H1 (cell line): Measurements from ENCODE around the gene PDE1C. TPM values are rescaled to one million over a fixed set of nuclear protein-coding genes. Genes with fewer than 3 reads are reported as not detected.

Source experiments
- CTCF ChIA-PET: fragments of 300-600 bp; sonication (Branson Sonifier 250); formaldehyde crosslinking; loops from one replicate; lab custom pipeline; 2021; ENCODE audit not compliant: partially characterized antibody; lab: Charles Lee
- POLR2A ChIA-PET: fragments of 300-600 bp; sonication (Branson Sonifier 250); formaldehyde crosslinking; loops from one replicate; lab custom pipeline; 2021; ENCODE audit warnings: inconsistent platforms; ENCODE audit not compliant: partially characterized antibody; lab: Charles Lee
- DNase-seq, 2 experiments: peaks; one replicate each; pipeline versions ENCODE4 v3.0.0 to v3.0.0-alpha.2; 2010 to 2022; ENCODE audit warnings: low spot score in 2 of 2, low read depth in 1 of 2, mixed read lengths in 1 of 2
- FAIRE-seq: peaks from 2 replicates; lab custom pipeline; 2011; peaks lifted over from hg19 to GRCh38; lab: Jason Lieb, UNC
- H2AFZ ChIP-seq: 2 replicates; pipeline ENCODE4 v1.8.1; 2012; ENCODE audit warnings: low read length, inconsistent platforms
- H2AK5ac ChIP-seq: 2 replicates; pipeline ENCODE4 v1.6.1; 2013; ENCODE audit warnings: low read depth, low read length
- H2BK120ac ChIP-seq: replicated peaks from 2 replicates; pipeline ENCODE3; 2013; ENCODE audit warnings: low read depth, low read length, inconsistent platforms
- H2BK12ac ChIP-seq: 2 replicates; pipeline ENCODE4 v1.6.1; 2013; ENCODE audit warnings: low read depth, low read length
- H2BK15ac ChIP-seq: 2 replicates; pipeline ENCODE4 v1.6.1; 2013; ENCODE audit warnings: low read length
- H2BK20ac ChIP-seq: 2 replicates; pipeline ENCODE4 v1.6.1; 2013; ENCODE audit warnings: low read length
- H2BK5ac ChIP-seq: 2 replicates; pipeline ENCODE4 v1.6.1; 2013; ENCODE audit warnings: low read depth, low read length
- H3K14ac ChIP-seq: 2 replicates; pipeline ENCODE4 v1.6.1; 2013; ENCODE audit warnings: inconsistent platforms; ENCODE audit not compliant: insufficient read length
- H3K18ac ChIP-seq: 2 replicates; pipeline ENCODE4 v1.6.1; 2013; ENCODE audit warnings: low read length; ENCODE audit errors: extremely low read depth
- H3K23ac ChIP-seq: 2 replicates; pipeline ENCODE4 v1.6.1; 2013; ENCODE audit warnings: inconsistent platforms; ENCODE audit not compliant: insufficient read length
- H3K23me2 ChIP-seq: 2 replicates; pipeline ENCODE4 v1.6.1; 2013; ENCODE audit warnings: low read depth, low read length
- H3K27ac ChIP-seq: 2 replicates; pipeline ENCODE4 v1.6.1; 2011; ENCODE audit warnings: low read depth, low read length, inconsistent platforms
- H3K27me3 ChIP-seq, 4 experiments: replicated peaks in 1 of 4; 1 replicate in 1 of 4; 2 replicates in 3 of 4; pipeline versions ENCODE4 v1.6.1 to v1.8.1; 2011 to 2013; ENCODE audit warnings: low read length in 3 of 4, mild to moderate bottlenecking in 3 of 4, inconsistent platforms in 2 of 4, mixed read lengths in 2 of 4, moderate library complexity in 1 of 4; ENCODE audit not compliant: control insufficient read depth in 3 of 4, insufficient read depth in 3 of 4; ENCODE audit errors: extremely low read depth in 1 of 4
- H3K36me3 ChIP-seq, 4 experiments: 2 replicates each; pipeline versions ENCODE4 v1.6.1 to v1.8.1; 2011 to 2013; ENCODE audit warnings: mild to moderate bottlenecking in 4 of 4, low read length in 3 of 4, moderate library complexity in 2 of 4, control low read depth in 1 of 4, inconsistent platforms in 1 of 4; ENCODE audit not compliant: insufficient read depth in 4 of 4, control insufficient read depth in 2 of 4
- H3K4ac ChIP-seq: replicated peaks from 2 replicates; pipeline ENCODE3; 2013; ENCODE audit warnings: low read length, low read depth, mixed read lengths, inconsistent platforms; ENCODE audit not compliant: insufficient read length
- H3K4me1 ChIP-seq, 4 experiments: replicated peaks in 1 of 4; 1 replicate in 1 of 4; 2 replicates in 3 of 4; pipeline versions ENCODE4 v1.6.1 to v1.8.1; 2011 to 2013; ENCODE audit warnings: low read length in 3 of 4, inconsistent platforms in 2 of 4, mixed read lengths in 1 of 4; ENCODE audit not compliant: insufficient read depth in 4 of 4, control insufficient read depth in 3 of 4
- H3K4me2 ChIP-seq, 2 experiments: 2 replicates each; pipeline versions ENCODE4 v1.6.1 to v1.8.1; 2011 to 2013; ENCODE audit warnings: low read depth in 2 of 2, low read length in 2 of 2, control low read depth in 1 of 2, inconsistent platforms in 1 of 2, mild to moderate bottlenecking in 1 of 2; ENCODE audit not compliant: insufficient read depth in 1 of 2
- H3K4me3 ChIP-seq, 4 experiments: fragments of 200-600, 300-600 bp in 1 of 4; sonication (generic), shearing (Covaris generic), sonication (Bioruptor Twin) in 1 of 4; 2 replicates each; pipeline versions ENCODE4 v1.5.1 to v1.8.1; 2011 to 2016; ENCODE audit warnings: low read length in 4 of 4, low read depth in 3 of 4, control low read depth in 2 of 4, inconsistent platforms in 2 of 4, mild to moderate bottlenecking in 2 of 4, mixed read lengths in 1 of 4, moderate library complexity in 1 of 4; ENCODE audit not compliant: insufficient read depth in 2 of 4; ENCODE audit errors: extremely low read depth in 1 of 4
- H3K56ac ChIP-seq: replicated peaks from 2 replicates; pipeline ENCODE3; 2013; ENCODE audit warnings: low read depth, mild to moderate bottlenecking, mixed read lengths, low read length, inconsistent platforms; ENCODE audit not compliant: insufficient read length
- H3K79me1 ChIP-seq: 2 replicates; pipeline ENCODE4 v1.6.1; 2013; ENCODE audit warnings: low read depth, low read length, control low read depth
- H3K79me2 ChIP-seq, 2 experiments: 2 replicates each; pipeline versions ENCODE4 v1.6.1 to v1.8.1; 2012 to 2013; ENCODE audit warnings: low read length in 2 of 2, mild to moderate bottlenecking in 2 of 2, inconsistent platforms in 1 of 2; ENCODE audit not compliant: insufficient read depth in 2 of 2, control insufficient read depth in 1 of 2
- H3K9ac ChIP-seq, 4 experiments: replicated peaks in 1 of 4; 1 replicate in 1 of 4; 2 replicates in 3 of 4; pipeline versions ENCODE4 v1.6.1 to v1.8.1; 2011 to 2013; ENCODE audit warnings: low read depth in 3 of 4, low read length in 3 of 4, control low read depth in 2 of 4, mild to moderate bottlenecking in 2 of 4, moderate library complexity in 2 of 4, inconsistent platforms in 1 of 4; ENCODE audit errors: extremely low read depth in 1 of 4
- H3K9me3 ChIP-seq, 2 experiments: 2 replicates each; pipeline versions ENCODE4 v1.6.1 to v1.8.1; 2012 to 2013; ENCODE audit warnings: mild to moderate bottlenecking in 2 of 2, moderate library complexity in 2 of 2, control low read depth in 1 of 2, inconsistent platforms in 1 of 2, low read depth in 1 of 2, low read length in 1 of 2, mixed read lengths in 1 of 2; ENCODE audit not compliant: insufficient read depth in 2 of 2
- H4K20me1 ChIP-seq, 2 experiments: replicated peaks in 1 of 2; 2 replicates each; pipeline versions ENCODE3 to v1.8.1; 2011 to 2013; ENCODE audit warnings: inconsistent platforms in 2 of 2, low read length in 2 of 2, mild to moderate bottlenecking in 1 of 2; ENCODE audit not compliant: insufficient read depth in 2 of 2, control insufficient read depth in 1 of 2
- H4K5ac ChIP-seq: 2 replicates; pipeline ENCODE4 v1.6.1; 2013; ENCODE audit warnings: low read length, low read depth, mixed read lengths, inconsistent platforms; ENCODE audit not compliant: insufficient read length
- H4K8ac ChIP-seq: 2 replicates; pipeline ENCODE4 v1.8.0; 2013; ENCODE audit warnings: mild to moderate bottlenecking, moderate library complexity, low read length, inconsistent platforms; ENCODE audit not compliant: insufficient read depth; ENCODE audit errors: extremely low read depth
- H4K91ac ChIP-seq: replicated peaks from 2 replicates; pipeline ENCODE3; 2013; ENCODE audit warnings: low read length, mixed read lengths, inconsistent platforms; ENCODE audit not compliant: insufficient read length
- BRCA1 ChIP-seq: IDR thresholded peaks from 2 replicates; pipeline ENCODE4 v1.6.1; 2012; ENCODE audit warnings: low read depth, low read length, improper control_type of control experiment
- CHD1 ChIP-seq: IDR thresholded peaks from 2 replicates; pipeline ENCODE4 v1.6.1; 2012; ENCODE audit warnings: low read depth, low read length, improper control_type of control experiment
- CTCF ChIP-seq, 3 experiments: IDR thresholded peaks; 1 replicate in 2 of 3; 2 replicates in 1 of 3; pipeline versions ENCODE4 v1.5.1 to v1.6.1; 2011; ENCODE audit warnings: low read length in 3 of 3, mild to moderate bottlenecking in 3 of 3, inconsistent platforms in 2 of 3, low read depth in 1 of 3, moderate library complexity in 1 of 3; ENCODE audit not compliant: insufficient read depth in 1 of 3; ENCODE audit errors: control extremely low read depth in 1 of 3
- HDAC6 ChIP-seq: IDR thresholded peaks from one replicate; pipeline ENCODE4 v1.7.1; 2012; ENCODE audit warnings: low read depth, mild to moderate bottlenecking, inconsistent platforms, low read length, moderate library complexity
- POLR2A ChIP-seq, 2 experiments: IDR thresholded peaks; 1 replicate in 1 of 2; 2 replicates in 1 of 2; pipeline ENCODE4 v1.6.1; 2011; ENCODE audit warnings: low read depth in 2 of 2, low read length in 2 of 2, mild to moderate bottlenecking in 2 of 2; ENCODE audit errors: control extremely low read depth in 1 of 2
- RBBP5 ChIP-seq: IDR thresholded peaks from 2 replicates; pipeline ENCODE4 v1.7.1; 2012; ENCODE audit warnings: low read depth, mild to moderate bottlenecking, inconsistent platforms, low read length, moderate library complexity, borderline replicate concordance
- SIRT6 ChIP-seq: IDR thresholded peaks from one replicate; pipeline ENCODE4 v1.7.1; 2012; ENCODE audit warnings: low read length, inconsistent platforms
- SP1 ChIP-seq: IDR thresholded peaks from 2 replicates; pipeline ENCODE4 v1.6.1; 2011; ENCODE audit warnings: low read depth, low read length
- SP4 ChIP-seq: IDR thresholded peaks from 2 replicates; pipeline ENCODE4 v1.6.1; 2012; ENCODE audit warnings: low read length, inconsistent platforms
- TCF12 ChIP-seq: IDR thresholded peaks from 2 replicates; pipeline ENCODE4 v1.6.1; 2011; ENCODE audit warnings: low read depth, mild to moderate bottlenecking, low read length
- YY1 ChIP-seq: IDR thresholded peaks from 2 replicates; pipeline ENCODE4 v1.6.1; 2011; ENCODE audit warnings: low read depth, mild to moderate bottlenecking, low read length
- WGBS, 2 experiments: shearing (Covaris generic) in 1 of 2; methylation state at CpG; one replicate each; pipeline versions ENCODE4 v1.1.6 to v1.1.7; 2013 to 2015; ENCODE audit warnings: low lambda C conversion rate in 2 of 2, mixed read lengths in 2 of 2, inconsistent platforms in 1 of 2, low coverage in 1 of 2, missing lambda C conversion rate in 1 of 2; ENCODE audit not compliant: insufficient replicate concordance in 2 of 2, insufficient coverage in 1 of 2, insufficient read length in 1 of 2; ENCODE audit errors: extremely low coverage in 1 of 2, missing lambda C conversion rate in 1 of 2; 5-methylcytosine and 5-hydroxymethylcytosine counted together
- polyA plus RNA-seq, 7 experiments: library from polyadenylated mRNA; depleted of rRNA in 3 of 7; stranded (reverse) in 5 of 7; unstranded in 2 of 7; fragments of >200 nt in 5 of 7; fragments of 200-250 nt in 2 of 7; gene quantifications; 1 replicate in 5 of 7; 2 replicates in 1 of 7; 4 replicates in 1 of 7; pipeline versions ENCODE4 v1.2.1 to v1.2.3, GENCODE V29; 2011 to 2013; ENCODE audit warnings: missing spikeins in 2 of 7, mixed read lengths in 2 of 7
- total RNA-seq: library from RNA; stranded (reverse); fragmentation: NEBNext Ultra II Directional; extraction: Animal tissue kit (Norgen Biotek cat#: 25700); gene quantifications from 2 replicates; pipeline ENCODE4 v1.2.1, GENCODE V29; 2021
- TF ChIP-seq, protein P1 (sequence below): IDR thresholded peaks from 2 replicates; pipeline ENCODE4 v1.6.1; 2012; ENCODE audit warnings: low read length, inconsistent platforms

PDE1C gene
- total and polyA plus RNA-seq, 2 of the 8 experiments (the other 6 are each of a cell fraction or from before 2014, with no cell fraction given) = 0.11 to 1.1 TPM

DNA sequence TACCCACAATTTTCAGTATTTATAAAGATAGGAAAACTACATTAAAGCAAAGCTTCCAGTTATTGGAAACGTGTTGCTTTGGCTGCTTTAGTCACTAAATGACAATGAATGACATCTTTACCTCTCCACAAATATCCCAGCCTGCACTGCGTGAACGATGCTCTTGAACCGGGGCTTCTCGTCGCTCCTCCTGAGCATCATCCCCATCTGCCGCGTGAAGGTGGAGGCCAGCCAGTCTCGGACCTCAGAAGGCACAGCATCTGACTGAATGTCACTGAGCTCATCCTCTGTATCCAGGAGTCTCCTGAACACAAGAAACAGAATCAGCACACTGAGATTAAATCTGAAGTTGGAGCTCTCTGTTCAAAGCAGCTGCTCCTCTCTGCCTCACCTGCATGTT, 191.3 kb downstream of the PDE1C start:
- H3K9ac ChIP-seq = no peak overlapping the region
- no peak overlapping the region for H3K27ac ChIP-seq
- H4K5ac ChIP-seq = no peak overlapping the region
- CTCF ChIA-PET = interaction anchor here (1.0 to 1.4 kb wide), 2 partner anchors 17 to 23 kb away, joined by 3 read pairs; no protein-coding TSS in a partner anchor
- no peaks in the 10 kb centered on the region; a peak in 1 of 8 replicates for H3K36me3 ChIP-seq
- no peak overlapping the region for H3K56ac ChIP-seq
- no peak overlapping the region for H3K4ac ChIP-seq
- peaks cover 0 to 2% (median 0%) of the 10 kb centered on the region in 4 experiments; a peak in 1 of 7 replicates for H3K27me3 ChIP-seq
- H3K4me2 ChIP-seq = no peak overlapping the region
- no peaks in the 10 kb centered on the region; a peak in 1 of 7 replicates for H3K4me1 ChIP-seq
- FAIRE-seq = no peak
- no peak overlapping the region for H2AK5ac ChIP-seq
- no peaks in the 10 kb centered on the region for H3K79me1 ChIP-seq
- no peak overlapping the region for H3K4me3 ChIP-seq
- peaks cover 0 to 2% of the 10 kb centered on the region in 2 experiments for H4K20me1 ChIP-seq
- no peak overlapping the region for H3K18ac ChIP-seq
- no peaks in the 10 kb centered on the region for H3K23me2 ChIP-seq
- no peak overlapping the region for H2BK5ac ChIP-seq
- no peak overlapping the region for H4K8ac ChIP-seq
- no peak overlapping the region for H4K91ac ChIP-seq
- WGBS, 2 experiments = 94% methylated on average over 9 of the region's 9 CpGs; no CpG with 5 or more reads in 1 of the 2 experiments
- H2BK120ac ChIP-seq = no peak overlapping the region
- no peak for DNase-seq
- no peak overlapping the region for H3K14ac ChIP-seq
- no peak overlapping the region for H2BK20ac ChIP-seq
- POLR2A ChIA-PET = no interaction called here
- H2BK12ac ChIP-seq = no peak overlapping the region
- H2AFZ ChIP-seq = no peak overlapping the region
- H3K9me3 ChIP-seq = no peaks in the 10 kb centered on the region
- no peak overlapping the region for H2BK15ac ChIP-seq
- H3K23ac ChIP-seq = no peak overlapping the region
- H3K79me2 ChIP-seq = no peaks in the 10 kb centered on the region
- TF ChIP-seq HDAC6 = no peak
- no peak for TF ChIP-seq POLR2A (IDR thresholded peaks at IDR 0.05; ENCODE audit: control extremely low read depth in 1 of 2, low read depth in 2 of 2, low read length in 2 of 2)
- no peak for TF ChIP-seq CHD1
- TF ChIP-seq SP1 = no peak
- no peak for TF ChIP-seq CTCF (IDR thresholded peaks at IDR 0.05; ENCODE audit: control extremely low read depth in 1 of 3, insufficient read depth in 1 of 3, low read depth in 1 of 3, low read length in 3 of 3)
- no peak for TF ChIP-seq TCF12
- no peak for TF ChIP-seq YY1
- TF ChIP-seq BRCA1 = no peak
- TF ChIP-seq, protein P1, sequence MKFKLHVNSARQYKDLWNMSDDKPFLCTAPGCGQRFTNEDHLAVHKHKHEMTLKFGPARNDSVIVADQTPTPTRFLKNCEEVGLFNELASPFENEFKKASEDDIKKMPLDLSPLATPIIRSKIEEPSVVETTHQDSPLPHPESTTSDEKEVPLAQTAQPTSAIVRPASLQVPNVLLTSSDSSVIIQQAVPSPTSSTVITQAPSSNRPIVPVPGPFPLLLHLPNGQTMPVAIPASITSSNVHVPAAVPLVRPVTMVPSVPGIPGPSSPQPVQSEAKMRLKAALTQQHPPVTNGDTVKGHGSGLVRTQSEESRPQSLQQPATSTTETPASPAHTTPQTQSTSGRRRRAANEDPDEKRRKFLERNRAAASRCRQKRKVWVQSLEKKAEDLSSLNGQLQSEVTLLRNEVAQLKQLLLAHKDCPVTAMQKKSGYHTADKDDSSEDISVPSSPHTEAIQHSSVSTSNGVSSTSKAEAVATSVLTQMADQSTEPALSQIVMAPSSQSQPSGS = no peak
- TF ChIP-seq SP4 = no peak
- no peak for TF ChIP-seq SIRT6
- TF ChIP-seq RBBP5 = no peak
